Endothelial cell of umbilical vein (primary cell): ENCODE results near the gene ITGAE. TPM values are rescaled to one million over a fixed set of nuclear protein-coding genes. Genes with fewer than 3 reads are reported as not detected.

ENCODE experiments used
- BruUV-seq: library from RNA; stranded (reverse); fragments of 400-500 nt; replicated peaks from 2 replicates; lab custom pipeline; 2021; lab: Mats Ljungman, UMichigan
- CTCF ChIA-PET: fragments of 300-600, 350-600 bp; sonication (Branson Sonifier 250); formaldehyde crosslinking; loops from one replicate; lab custom pipeline; 2021; ENCODE audit warnings: antibody characterized with exemption, inconsistent platforms; lab: Charles Lee
- POLR2A ChIA-PET: fragments of 300-600, 350-600 bp; sonication (Branson Sonifier 250); formaldehyde crosslinking; loops from one replicate; lab custom pipeline; 2021; ENCODE audit warnings: antibody characterized with exemption, inconsistent platforms; lab: Charles Lee
- DNase-seq: peaks from one replicate; pipeline ENCODE4 v3.0.0-alpha.2; 2011; ENCODE audit warnings: low read depth, low spot score
- FAIRE-seq: peaks from 2 replicates; lab custom pipeline; 2011; peaks lifted over from hg19 to GRCh38; lab: Jason Lieb, UNC
- H2AFZ ChIP-seq: 2 replicates; pipeline ENCODE4 v1.6.0; 2012; ENCODE audit warnings: low read depth, low read length, control low read depth, inconsistent platforms
- H3K27ac ChIP-seq: 2 replicates; pipeline ENCODE4 v1.5.1; 2011; ENCODE audit warnings: low read depth, mild to moderate bottlenecking, control low read depth, low read length, moderate library complexity; ENCODE audit not compliant: insufficient read depth
- H3K27me3 ChIP-seq, 2 experiments: 2 replicates each; pipeline versions ENCODE4 v1.6.0 to v1.6.1; 2011; ENCODE audit warnings: low read length in 2 of 2, mixed read lengths in 1 of 2; ENCODE audit not compliant: control insufficient read depth in 2 of 2, insufficient read depth in 2 of 2
- H3K36me3 ChIP-seq, 2 experiments: 2 replicates in 1 of 2; 3 replicates in 1 of 2; pipeline ENCODE4 v1.5.1; 2011; ENCODE audit warnings: low read length in 2 of 2, mild to moderate bottlenecking in 1 of 2, moderate library complexity in 1 of 2; ENCODE audit not compliant: control insufficient read depth in 2 of 2, insufficient read depth in 2 of 2; ENCODE audit errors: extremely low read depth in 1 of 2
- H3K4me1 ChIP-seq: 3 replicates; pipeline ENCODE4 v1.5.1; 2011; ENCODE audit warnings: mild to moderate bottlenecking, low read length; ENCODE audit not compliant: control insufficient read depth, insufficient read depth; ENCODE audit errors: extremely low read depth
- H3K4me2 ChIP-seq: 2 replicates; pipeline ENCODE4 v1.6.1; 2011; ENCODE audit warnings: low read length, control low read depth, mixed read lengths; ENCODE audit not compliant: insufficient read depth
- H3K4me3 ChIP-seq, 3 experiments: fragments of 200-600 bp in 1 of 3; sonication (generic), shearing (Covaris generic) in 1 of 3; replicated peaks in 1 of 3; 2 replicates each; pipeline ENCODE4 v1.5.1; 2011 to 2016; ENCODE audit warnings: control low read depth in 3 of 3, low read length in 3 of 3, mild to moderate bottlenecking in 2 of 3, inconsistent platforms in 1 of 3, low read depth in 1 of 3, moderate library complexity in 1 of 3; ENCODE audit not compliant: insufficient read depth in 1 of 3
- H3K79me2 ChIP-seq: 2 replicates; pipeline ENCODE4 v1.6.0; 2012; ENCODE audit warnings: low read length, inconsistent platforms; ENCODE audit not compliant: control insufficient read depth, insufficient read depth
- H3K9ac ChIP-seq: replicated peaks from 2 replicates; pipeline ENCODE3; 2011; ENCODE audit warnings: low read length, control low read depth; ENCODE audit not compliant: insufficient read depth; ENCODE audit errors: extremely low read depth
- H3K9me1 ChIP-seq: replicated peaks from 3 replicates; pipeline ENCODE4 v1.6.0; 2011; ENCODE audit warnings: mild to moderate bottlenecking, low read length; ENCODE audit not compliant: control insufficient read depth, insufficient read depth; ENCODE audit errors: extremely low read depth
- H3K9me3 ChIP-seq: replicated peaks from 2 replicates; pipeline ENCODE4 v1.5.1; 2012; ENCODE audit warnings: low read length, inconsistent platforms; ENCODE audit not compliant: control insufficient read depth, insufficient read depth
- H4K20me1 ChIP-seq: replicated peaks from 2 replicates; pipeline ENCODE3; 2011; ENCODE audit warnings: mild to moderate bottlenecking, low read length; ENCODE audit not compliant: control insufficient read depth, insufficient read depth; ENCODE audit errors: extremely low read depth
- CTCF ChIP-seq, 2 donors: IDR thresholded peaks; 1 replicate in 1 of 2; 2 replicates in 1 of 2; pipeline ENCODE4 v1.5.1; 2011; ENCODE audit warnings: low read length in 2 of 2, mild to moderate bottlenecking in 2 of 2, moderate library complexity in 2 of 2, control low read depth in 1 of 2, inconsistent platforms in 1 of 2, low read depth in 1 of 2; ENCODE audit not compliant: insufficient read depth in 1 of 2; ENCODE audit errors: extremely low read depth in 1 of 2
- FOS ChIP-seq: IDR thresholded peaks from 2 replicates; pipeline ENCODE4 v1.6.1; 2011; ENCODE audit warnings: mild to moderate bottlenecking, low read length, moderate library complexity, borderline replicate concordance; ENCODE audit not compliant: insufficient read depth
- GATA2 ChIP-seq: IDR thresholded peaks from 2 replicates; pipeline ENCODE4 v1.7.0; 2011; ENCODE audit warnings: low read depth, mild to moderate bottlenecking, moderate library complexity, mixed read lengths, low read length; ENCODE audit not compliant: insufficient read length, insufficient read depth
- JUN ChIP-seq: IDR thresholded peaks from 2 replicates; pipeline ENCODE4 v1.6.1; 2011; ENCODE audit warnings: borderline replicate concordance, low read depth; ENCODE audit not compliant: insufficient read length, insufficient read depth
- MYC ChIP-seq: IDR thresholded peaks from one replicate; pipeline ENCODE4 v1.6.1; 2011; ENCODE audit warnings: mild to moderate bottlenecking, low read depth, low read length
- POLR2AphosphoS5 ChIP-seq: IDR thresholded peaks from 2 replicates; pipeline ENCODE4 v1.6.1; 2012; ENCODE audit warnings: low read depth, mild to moderate bottlenecking, control low read depth, low read length, moderate library complexity; ENCODE audit not compliant: insufficient read depth
- dilution Hi-C: fragments of 300-500 bp; cut with MboI; formaldehyde crosslinking; loops from one replicate; pipeline ENCODE4 v1.15.0; 2019; ENCODE audit warnings: low sequenced_read_pairs; ENCODE audit not compliant: extremely low pct_ligation_motif_present
- intact Hi-C: fragments of 100-400 bp; cut with micrococcal nuclease; formaldehyde crosslinking; loops from one replicate; pipeline ENCODE4 v1.10.0; 2022
- polyA plus RNA-seq, 4 experiments: library from polyadenylated mRNA; depleted of rRNA in 3 of 4; stranded (reverse) in 3 of 4; unstranded in 1 of 4; fragments of >200 nt; gene quantifications; 2 replicates each; pipeline versions ENCODE4 v1.2.1 to v1.2.3, GENCODE V29; 2011 to 2012; ENCODE audit warnings: missing spikeins in 1 of 4
- total RNA-seq: library from RNA; stranded (reverse); gene quantifications from 2 replicates; pipeline ENCODE4 v1.2.3, GENCODE V29; 2021
- TF ChIP-seq, protein P1 (sequence below): IDR thresholded peaks from 2 replicates; pipeline ENCODE4 v1.6.1; 2011; ENCODE audit not compliant: insufficient read depth, insufficient read length

ITGAE gene
- total and polyA plus RNA-seq, 2 donors (not counting 3 experiments of a cell fraction or from before 2014, with no cell fraction given): 29.6 to 71.6 TPM

- Histone ChIP-seq H3K79me2 (no peaks in the 10 kb centered on the region), H3K9me1 (no peaks in the 10 kb centered on the region), H3K4me2 (no peak overlapping the region), H3K4me3 (no peak overlapping the region), H3K9me3 (no peaks in the 10 kb centered on the region), H2AFZ (no peak overlapping the region), H3K4me1 (no peaks in the 10 kb centered on the region), H3K27me3 (no peaks in the 10 kb centered on the region), H3K27ac (no peak overlapping the region), H3K36me3 (no peaks in the 10 kb centered on the region), H4K20me1 (no peaks in the 10 kb centered on the region), H3K9ac (no peak overlapping the region)
- TF ChIP-seq JUN (no peak), POLR2AphosphoS5 (no peak), GATA2 (no peak), FOS (no peak)
- TF ChIP-seq, protein P1, sequence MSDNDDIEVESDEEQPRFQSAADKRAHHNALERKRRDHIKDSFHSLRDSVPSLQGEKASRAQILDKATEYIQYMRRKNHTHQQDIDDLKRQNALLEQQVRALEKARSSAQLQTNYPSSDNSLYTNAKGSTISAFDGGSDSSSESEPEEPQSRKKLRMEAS: no peak
- ChIA-PET CTCF (interaction anchor here (1.2 to 1.8 kb wide), 2 partner anchors 43 to 64 kb away, joined by 3 to 5 read pairs; no protein-coding TSS in a partner anchor), POLR2A (no interaction called here)
- FAIRE-seq (no peak), DNase-seq (no peak)
- intact Hi-C loops: no loop called here
- dilution Hi-C loops: no loop called here
- BruUV-seq: no TSS peak
These were observed 359 bp upstream of the ITGAE start for GRCh38 chr17:3801347-3801746.

DNA sequence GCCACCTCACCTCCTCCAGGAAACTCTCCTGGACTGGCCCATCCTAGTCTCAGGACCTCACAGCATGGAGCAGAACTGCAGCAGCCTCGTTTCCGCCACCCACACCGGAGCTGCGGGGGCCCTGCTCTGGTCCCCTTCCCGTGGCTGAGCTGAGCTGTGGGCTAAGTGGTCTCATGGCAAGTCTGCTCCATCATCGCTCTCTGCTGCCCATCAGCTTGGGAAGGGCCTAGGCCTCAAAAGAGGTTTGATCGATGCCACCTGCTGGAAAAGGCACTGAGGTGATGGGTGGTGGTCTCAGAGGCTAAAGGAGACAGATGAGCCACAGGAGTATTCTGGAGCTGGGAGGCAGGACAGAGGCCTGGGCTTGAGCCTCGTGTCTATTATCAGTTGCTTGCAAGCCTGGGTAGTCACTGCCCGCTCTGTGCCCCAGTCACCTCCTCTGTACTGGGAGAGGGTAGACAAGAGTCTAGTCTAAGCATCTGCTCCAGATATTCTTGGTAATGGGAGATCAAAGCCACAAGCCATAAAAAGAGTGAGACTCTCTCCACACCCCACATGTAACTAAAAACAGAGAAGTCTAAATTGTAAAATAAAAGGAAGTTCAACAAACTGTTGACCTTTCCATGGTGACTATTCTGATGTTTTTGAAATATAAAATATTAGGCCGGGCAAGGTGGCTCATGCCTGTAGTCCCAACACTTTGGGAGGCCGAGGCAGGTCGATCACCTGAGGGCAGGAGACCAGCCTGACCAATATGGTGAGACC is 1.6 kb downstream of the ITGAE start:
- Histone ChIP-seq H2AFZ (no peak overlapping the region), H3K9ac (no peak overlapping the region), H3K27me3 (no peaks in the 10 kb centered on the region), H3K36me3 (no peaks in the 10 kb centered on the region), H4K20me1 (no peaks in the 10 kb centered on the region), H3K4me2 (no peak overlapping the region), H3K9me1 (no peaks in the 10 kb centered on the region), H3K4me3 (no peak overlapping the region), H3K4me1 (no peaks in the 10 kb centered on the region), H3K9me3 (no peaks in the 10 kb centered on the region), H3K79me2 (no peaks in the 10 kb centered on the region), H3K27ac (no peak overlapping the region)
- TF ChIP-seq JUN (no peak), MYC (no peak), GATA2 (no peak), CTCF (IDR thresholded peaks at IDR 0.05; ENCODE audit: extremely low read depth in 1 of 2, insufficient read depth in 1 of 2, low read depth in 1 of 2, low read length in 2 of 2) (no peak)
- intact Hi-C loops: no loop called here
- no TSS peak for BruUV-seq
- DNase-seq: no peak
- no peak for FAIRE-seq
- CTCF ChIA-PET: interaction anchor here (1.3 kb wide), 1 partner anchor 62 kb away, joined by 8 read pairs; no protein-coding TSS in a partner anchor
- dilution Hi-C loops: no loop called here
- POLR2A ChIA-PET: no interaction called here
